ENCODE data around the gene COL20A1.

Gene COL20A1

DNA sequence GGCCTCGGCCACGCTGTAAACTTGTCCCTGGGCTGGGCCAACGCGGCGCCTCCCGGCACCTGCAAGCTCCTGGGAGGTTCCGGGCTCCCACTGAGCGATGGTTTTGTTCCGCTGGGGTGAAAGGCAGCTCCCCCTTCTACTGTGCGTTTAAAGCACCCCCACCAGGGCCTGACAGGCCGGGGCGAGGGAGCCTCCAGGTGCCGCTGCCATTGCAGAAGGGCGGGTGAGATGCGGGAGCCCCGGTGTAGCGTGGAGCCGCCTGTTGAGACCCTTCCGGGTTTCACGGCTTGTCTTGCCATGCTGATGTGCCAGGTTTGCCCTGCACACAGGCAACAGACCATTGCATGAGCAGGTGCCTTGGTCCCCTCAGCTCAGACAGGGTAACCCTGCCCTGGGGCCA lies 2.9 kb downstream of the COL20A1 start:
- POLR2A ChIA-PET = no interaction called here
- H3K36me3 ChIP-seq (ENCODE audit: control insufficient read depth in 2 of 2, insufficient read depth in 1 of 2, low read length in 2 of 2) = no peaks in the 10 kb centered on the region
- H3K4me1 ChIP-seq (ENCODE audit: control insufficient read depth, insufficient read depth, low read length) = no peaks in the 10 kb centered on the region
- no peak overlapping the region for H3K4me3 ChIP-seq (ENCODE audit: low read depth, low read length)
- TF ChIP-seq, protein P1, sequence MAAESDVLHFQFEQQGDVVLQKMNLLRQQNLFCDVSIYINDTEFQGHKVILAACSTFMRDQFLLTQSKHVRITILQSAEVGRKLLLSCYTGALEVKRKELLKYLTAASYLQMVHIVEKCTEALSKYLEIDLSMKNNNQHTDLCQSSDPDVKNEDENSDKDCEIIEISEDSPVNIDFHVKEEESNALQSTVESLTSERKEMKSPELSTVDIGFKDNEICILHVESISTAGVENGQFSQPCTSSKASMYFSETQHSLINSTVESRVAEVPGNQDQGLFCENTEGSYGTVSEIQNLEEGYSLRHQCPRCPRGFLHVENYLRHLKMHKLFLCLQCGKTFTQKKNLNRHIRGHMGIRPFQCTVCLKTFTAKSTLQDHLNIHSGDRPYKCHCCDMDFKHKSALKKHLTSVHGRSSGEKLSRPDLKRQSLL (tag by site-specific recombination; IDR thresholded peaks at IDR 0.05) = no peak
- TF ChIP-seq, protein P2, sequence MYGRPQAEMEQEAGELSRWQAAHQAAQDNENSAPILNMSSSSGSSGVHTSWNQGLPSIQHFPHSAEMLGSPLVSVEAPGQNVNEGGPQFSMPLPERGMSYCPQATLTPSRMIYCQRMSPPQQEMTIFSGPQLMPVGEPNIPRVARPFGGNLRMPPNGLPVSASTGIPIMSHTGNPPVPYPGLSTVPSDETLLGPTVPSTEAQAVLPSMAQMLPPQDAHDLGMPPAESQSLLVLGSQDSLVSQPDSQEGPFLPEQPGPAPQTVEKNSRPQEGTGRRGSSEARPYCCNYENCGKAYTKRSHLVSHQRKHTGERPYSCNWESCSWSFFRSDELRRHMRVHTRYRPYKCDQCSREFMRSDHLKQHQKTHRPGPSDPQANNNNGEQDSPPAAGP (tag by site-specific recombination; IDR thresholded peaks at IDR 0.05) = no peak
- TF ChIP-seq ZNF157 (tag by site-specific recombination; IDR thresholded peaks at IDR 0.05) = no peak
- TF ChIP-seq ZNF132 (tag by site-specific recombination; IDR thresholded peaks at IDR 0.05; ENCODE audit: borderline replicate concordance) = no peak
- TF ChIP-seq ZNF510 (tag by site-specific recombination; IDR thresholded peaks at IDR 0.05; ENCODE audit: insufficient replicate concordance) = no peak
- TF ChIP-seq BCL11A (tag by site-specific recombination; IDR thresholded peaks at IDR 0.05; ENCODE audit: low read depth) = no peak
- TF ChIP-seq, protein P3, sequence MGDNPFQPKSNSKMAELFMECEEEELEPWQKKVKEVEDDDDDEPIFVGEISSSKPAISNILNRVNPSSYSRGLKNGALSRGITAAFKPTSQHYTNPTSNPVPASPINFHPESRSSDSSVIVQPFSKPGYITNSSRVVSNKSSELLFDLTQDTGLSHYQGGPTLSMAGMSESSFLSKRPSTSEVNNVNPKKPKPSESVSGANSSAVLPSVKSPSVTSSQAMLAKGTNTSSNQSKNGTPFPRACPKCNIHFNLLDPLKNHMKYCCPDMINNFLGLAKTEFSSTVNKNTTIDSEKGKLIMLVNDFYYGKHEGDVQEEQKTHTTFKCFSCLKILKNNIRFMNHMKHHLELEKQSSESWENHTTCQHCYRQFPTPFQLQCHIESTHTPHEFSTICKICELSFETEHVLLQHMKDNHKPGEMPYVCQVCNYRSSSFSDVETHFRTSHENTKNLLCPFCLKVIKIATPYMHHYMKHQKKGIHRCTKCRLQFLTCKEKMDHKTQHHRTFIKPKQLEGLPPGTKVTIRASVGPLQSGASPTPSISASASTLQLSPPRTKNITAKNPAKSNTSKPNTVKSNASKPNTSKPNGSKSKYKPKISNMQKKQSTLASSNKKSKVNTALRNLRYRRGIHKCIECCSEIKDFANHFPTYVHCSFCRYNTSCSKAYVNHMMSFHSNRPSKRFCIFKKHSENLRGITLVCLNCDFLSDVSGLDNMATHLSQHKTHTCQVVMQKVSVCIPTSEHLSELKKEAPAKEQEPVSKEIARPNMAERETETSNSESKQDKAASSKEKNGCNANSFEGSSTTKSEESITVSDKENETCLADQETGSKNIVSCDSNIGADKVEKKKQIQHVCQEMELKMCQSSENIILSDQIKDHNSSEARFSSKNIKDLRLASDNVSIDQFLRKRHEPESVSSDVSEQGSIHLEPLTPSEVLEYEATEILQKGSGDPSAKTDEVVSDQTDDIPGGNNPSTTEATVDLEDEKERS (tag by site-specific recombination; IDR thresholded peaks at IDR 0.05) = no peak
- TF ChIP-seq, protein P4, sequence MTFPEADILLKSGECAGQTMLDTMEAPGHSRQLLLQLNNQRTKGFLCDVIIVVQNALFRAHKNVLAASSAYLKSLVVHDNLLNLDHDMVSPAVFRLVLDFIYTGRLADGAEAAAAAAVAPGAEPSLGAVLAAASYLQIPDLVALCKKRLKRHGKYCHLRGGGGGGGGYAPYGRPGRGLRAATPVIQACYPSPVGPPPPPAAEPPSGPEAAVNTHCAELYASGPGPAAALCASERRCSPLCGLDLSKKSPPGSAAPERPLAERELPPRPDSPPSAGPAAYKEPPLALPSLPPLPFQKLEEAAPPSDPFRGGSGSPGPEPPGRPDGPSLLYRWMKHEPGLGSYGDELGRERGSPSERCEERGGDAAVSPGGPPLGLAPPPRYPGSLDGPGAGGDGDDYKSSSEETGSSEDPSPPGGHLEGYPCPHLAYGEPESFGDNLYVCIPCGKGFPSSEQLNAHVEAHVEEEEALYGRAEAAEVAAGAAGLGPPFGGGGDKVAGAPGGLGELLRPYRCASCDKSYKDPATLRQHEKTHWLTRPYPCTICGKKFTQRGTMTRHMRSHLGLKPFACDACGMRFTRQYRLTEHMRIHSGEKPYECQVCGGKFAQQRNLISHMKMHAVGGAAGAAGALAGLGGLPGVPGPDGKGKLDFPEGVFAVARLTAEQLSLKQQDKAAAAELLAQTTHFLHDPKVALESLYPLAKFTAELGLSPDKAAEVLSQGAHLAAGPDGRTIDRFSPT (tag by site-specific recombination; IDR thresholded peaks at IDR 0.05) = no peak
- TF ChIP-seq, protein P5, sequence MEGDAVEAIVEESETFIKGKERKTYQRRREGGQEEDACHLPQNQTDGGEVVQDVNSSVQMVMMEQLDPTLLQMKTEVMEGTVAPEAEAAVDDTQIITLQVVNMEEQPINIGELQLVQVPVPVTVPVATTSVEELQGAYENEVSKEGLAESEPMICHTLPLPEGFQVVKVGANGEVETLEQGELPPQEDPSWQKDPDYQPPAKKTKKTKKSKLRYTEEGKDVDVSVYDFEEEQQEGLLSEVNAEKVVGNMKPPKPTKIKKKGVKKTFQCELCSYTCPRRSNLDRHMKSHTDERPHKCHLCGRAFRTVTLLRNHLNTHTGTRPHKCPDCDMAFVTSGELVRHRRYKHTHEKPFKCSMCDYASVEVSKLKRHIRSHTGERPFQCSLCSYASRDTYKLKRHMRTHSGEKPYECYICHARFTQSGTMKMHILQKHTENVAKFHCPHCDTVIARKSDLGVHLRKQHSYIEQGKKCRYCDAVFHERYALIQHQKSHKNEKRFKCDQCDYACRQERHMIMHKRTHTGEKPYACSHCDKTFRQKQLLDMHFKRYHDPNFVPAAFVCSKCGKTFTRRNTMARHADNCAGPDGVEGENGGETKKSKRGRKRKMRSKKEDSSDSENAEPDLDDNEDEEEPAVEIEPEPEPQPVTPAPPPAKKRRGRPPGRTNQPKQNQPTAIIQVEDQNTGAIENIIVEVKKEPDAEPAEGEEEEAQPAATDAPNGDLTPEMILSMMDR (tag by site-specific recombination; IDR thresholded peaks at IDR 0.05) = no peak
- TF ChIP-seq MYNN (tag by site-specific recombination; IDR thresholded peaks at IDR 0.05; ENCODE audit: borderline replicate concordance) = no peak
- no peak for TF ChIP-seq ZNF561 (tag by site-specific recombination; IDR thresholded peaks at IDR 0.05; ENCODE audit: borderline replicate concordance)
- H3K27ac ChIP-seq (ENCODE audit: extremely low read depth, low read depth, low read length) = no peak overlapping the region
- CTCF ChIA-PET = interaction anchor here (0.7 to 1.5 kb wide), 2 partner anchors 13 to 72 kb away, joined by 3 to 6 read pairs; no protein-coding TSS in a partner anchor
- no peaks in the 10 kb centered on the region for H3K9me3 ChIP-seq (ENCODE audit: control insufficient read depth, insufficient read depth, low read depth, low read length)

DNA sequence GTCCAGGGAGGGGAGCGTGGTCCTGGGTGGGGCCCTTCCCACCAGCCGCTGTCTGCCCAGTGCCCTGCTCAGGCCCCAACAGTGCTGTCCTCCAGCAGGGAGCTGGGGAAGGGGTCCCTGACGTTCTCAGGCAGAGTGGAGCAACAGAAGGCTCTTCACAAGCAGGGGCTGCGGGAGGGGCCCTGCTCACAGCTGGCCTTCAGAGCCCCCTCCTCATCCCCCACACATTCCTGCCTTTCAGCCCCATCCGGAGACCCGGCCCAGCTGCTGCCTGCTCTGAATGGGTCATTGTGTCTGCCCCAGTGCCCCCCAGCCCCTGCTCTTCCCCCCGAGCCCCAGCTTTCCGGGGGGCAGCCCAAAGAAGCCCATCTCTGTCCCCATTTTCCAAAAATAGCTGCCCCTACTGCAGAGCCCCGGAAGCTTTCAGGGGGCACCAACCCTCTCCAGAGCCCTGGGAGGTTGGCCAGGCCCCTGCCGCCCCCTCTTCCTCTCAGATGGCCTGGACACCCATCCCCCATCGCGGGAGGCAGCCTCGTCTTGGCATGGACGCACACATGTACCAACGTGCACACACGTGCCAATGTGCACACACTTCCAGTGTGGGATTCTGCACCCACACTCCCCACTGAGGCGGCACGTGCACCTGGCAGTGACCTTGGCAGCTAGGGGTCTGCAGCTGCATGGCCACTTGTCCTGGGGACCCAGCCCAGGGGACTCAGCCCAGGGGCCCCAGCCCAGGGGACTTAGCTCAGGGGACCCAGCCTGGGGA lies 3.7 kb downstream of the COL20A1 start:
- Histone ChIP-seq H3K4me3 (ENCODE audit: low read depth, low read length) (no peak overlapping the region), H3K4me1 (ENCODE audit: control insufficient read depth, insufficient read depth, low read length) (no peaks in the 10 kb centered on the region), H3K36me3 (ENCODE audit: control insufficient read depth in 2 of 2, insufficient read depth in 1 of 2, low read length in 2 of 2) (no peaks in the 10 kb centered on the region), H3K9me3 (ENCODE audit: control insufficient read depth, insufficient read depth, low read depth, low read length) (no peaks in the 10 kb centered on the region), H3K27ac (ENCODE audit: extremely low read depth, low read depth, low read length) (no peak overlapping the region)
- ChIA-PET CTCF (interaction anchor here (0.9 to 2.4 kb wide), 5 partner anchors 12 to 85 kb away, joined by 3 to 6 read pairs (median 3); no protein-coding TSS in a partner anchor), POLR2A (no interaction called here)
- TF ChIP-seq TCF7L2 (IDR thresholded peaks at IDR 0.05; ENCODE audit: borderline replicate concordance, low read depth, low read length) = no peak
- TF ChIP-seq, protein P6, sequence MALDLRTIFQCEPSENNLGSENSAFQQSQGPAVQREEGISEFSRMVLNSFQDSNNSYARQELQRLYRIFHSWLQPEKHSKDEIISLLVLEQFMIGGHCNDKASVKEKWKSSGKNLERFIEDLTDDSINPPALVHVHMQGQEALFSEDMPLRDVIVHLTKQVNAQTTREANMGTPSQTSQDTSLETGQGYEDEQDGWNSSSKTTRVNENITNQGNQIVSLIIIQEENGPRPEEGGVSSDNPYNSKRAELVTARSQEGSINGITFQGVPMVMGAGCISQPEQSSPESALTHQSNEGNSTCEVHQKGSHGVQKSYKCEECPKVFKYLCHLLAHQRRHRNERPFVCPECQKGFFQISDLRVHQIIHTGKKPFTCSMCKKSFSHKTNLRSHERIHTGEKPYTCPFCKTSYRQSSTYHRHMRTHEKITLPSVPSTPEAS (tag by site-specific recombination; IDR thresholded peaks at IDR 0.05) = peak; percentile 57

Data from HEK293 (cell line).